CD4-positive, alpha-beta T cell treated with Interferon alpha-2 for 1 hour (primary cell): ENCODE measurements around the gene USF3.

Experiments used
- DNase-seq, 2 donors: peaks; one replicate each; pipeline ENCODE4 v3.0.0-alpha.2; 2020 to 2022

Gene USF3

GRCh38 chr3:113601240-113601639 lies 95.2 kb downstream of the USF3 start:
- no peak for DNase-seq

- no peak for DNase-seq
These were observed 95.8 kb downstream of the USF3 start for GRCh38 chr3:113600418-113601182.
